ENCODE measurements around the gene MEMO1. TPM values are rescaled to one million over a fixed set of nuclear protein-coding genes. Genes with fewer than 3 reads are reported as not detected.

MEMO1 gene
- polyA plus RNA-seq, 1 donor (not counting 4 experiments of a cell fraction or from before 2014, with no cell fraction given) = 125 TPM

- H3K9me1 ChIP-seq (ENCODE audit: control insufficient read depth, extremely low read depth, insufficient read depth, low read length) = peaks cover 5% of the 10 kb centered on the region
- no peak overlapping the region for H3K4me2 ChIP-seq (ENCODE audit: control insufficient read depth, extremely low read depth, insufficient read depth, low read depth, low read length)
- H3K4me3 ChIP-seq (ENCODE audit: control insufficient read depth in 2 of 3, extremely low read depth in 1 of 3, insufficient read depth in 2 of 3, low read depth in 1 of 3, low read length in 3 of 3) = no peak overlapping the region
- H3K79me2 ChIP-seq (ENCODE audit: control insufficient read depth, insufficient read depth, low read length) = peaks cover 72% of the 10 kb centered on the region
- H3K4me1 ChIP-seq (ENCODE audit: control insufficient read depth, extremely low read depth, insufficient read depth, low read length) = peaks cover 21% of the 10 kb centered on the region
- H3K27me3 ChIP-seq (ENCODE audit: control insufficient read depth, extremely low read depth, insufficient read depth, low read length) = no peaks in the 10 kb centered on the region
- TF ChIP-seq CTCF (optimal IDR thresholded peaks at IDR 0.05 in 1 of 3, IDR thresholded peaks at IDR 0.05 in 1 of 3, conservative IDR thresholded peaks at IDR 0.05 in 1 of 3; ENCODE audit: extremely low read depth in 1 of 3, insufficient read depth in 2 of 3, low read length in 3 of 3) (no peak), EZH2 (IDR thresholded peaks at IDR 0.05; ENCODE audit: low read length) (no peak)
- H3K9me3 ChIP-seq (ENCODE audit: control insufficient read depth, low read depth, low read length) = no peaks in the 10 kb centered on the region
- H2AFZ ChIP-seq (ENCODE audit: control insufficient read depth, low read length) = no peak overlapping the region
- dilution Hi-C loops (cut with MboI; ENCODE audit: extremely low pct_ligation_motif_present, low sequenced_read_pairs) = no loop called here
- no peak overlapping the region for H3K27ac ChIP-seq (ENCODE audit: control insufficient read depth, insufficient read depth, low read length)
- H3K36me3 ChIP-seq (ENCODE audit: control insufficient read depth in 2 of 2, extremely low read depth in 1 of 2, insufficient read depth in 2 of 2, low read length in 2 of 2) = peaks cover 0 to 2% of the 10 kb centered on the region in 2 experiments
- peaks cover 17% of the 10 kb centered on the region for H4K20me1 ChIP-seq (ENCODE audit: control insufficient read depth, extremely low read depth, insufficient read depth, low read length)
- FAIRE-seq (no peak), DNase-seq (ENCODE audit: low read depth, low spot score) (no peak)
- no peak overlapping the region for H3K9ac ChIP-seq (ENCODE audit: control insufficient read depth, extremely low read depth, insufficient read depth, low read length)
Observed at GRCh38 chr2:31943636-31944225, 67.1 kb downstream of the MEMO1 start.

DNA sequence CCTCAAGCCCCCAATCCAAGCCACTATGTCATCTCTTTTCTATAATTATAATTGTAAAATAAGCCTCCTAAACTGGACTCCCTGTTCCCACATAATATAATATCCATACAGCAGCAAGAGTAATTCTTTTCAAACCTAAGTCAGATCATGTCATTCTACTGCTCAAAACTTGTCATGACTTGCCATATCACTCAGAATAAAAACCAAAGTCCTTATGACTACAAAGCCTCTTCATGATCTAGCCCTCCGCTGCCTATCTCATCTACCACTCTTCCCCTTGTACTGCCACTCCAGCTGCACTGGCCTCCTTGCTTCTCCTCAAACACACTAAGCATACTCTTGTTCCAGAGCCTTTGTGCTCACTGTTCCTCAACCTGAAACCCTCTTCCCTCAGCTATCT, 69.9 kb downstream of the MEMO1 start:
- peaks cover 63% of the 10 kb centered on the region for H3K79me2 ChIP-seq (ENCODE audit: control insufficient read depth, insufficient read depth, low read length)
- no peak overlapping the region for H3K4me3 ChIP-seq (ENCODE audit: control insufficient read depth in 2 of 3, extremely low read depth in 1 of 3, insufficient read depth in 2 of 3, low read depth in 1 of 3, low read length in 3 of 3)
- H3K27me3 ChIP-seq (ENCODE audit: control insufficient read depth, extremely low read depth, insufficient read depth, low read length) = no peaks in the 10 kb centered on the region
- H3K9me1 ChIP-seq (ENCODE audit: control insufficient read depth, extremely low read depth, insufficient read depth, low read length) = peaks cover 5% of the 10 kb centered on the region
- TF ChIP-seq CTCF (optimal IDR thresholded peaks at IDR 0.05 in 1 of 3, IDR thresholded peaks at IDR 0.05 in 1 of 3, conservative IDR thresholded peaks at IDR 0.05 in 1 of 3; ENCODE audit: extremely low read depth in 1 of 3, insufficient read depth in 2 of 3, low read length in 3 of 3) (no peak), EZH2 (IDR thresholded peaks at IDR 0.05; ENCODE audit: low read length) (no peak)
- dilution Hi-C loops (cut with MboI; ENCODE audit: extremely low pct_ligation_motif_present, low sequenced_read_pairs) = no loop called here
- H3K4me2 ChIP-seq (ENCODE audit: control insufficient read depth, extremely low read depth, insufficient read depth, low read depth, low read length) = peak overlapping the region; percentile 71
- peaks cover 12% of the 10 kb centered on the region for H4K20me1 ChIP-seq (ENCODE audit: control insufficient read depth, extremely low read depth, insufficient read depth, low read length)
- peak; percentile 40 for DNase-seq (ENCODE audit: low read depth, low spot score)
- H3K9me3 ChIP-seq (ENCODE audit: control insufficient read depth, low read depth, low read length) = no peaks in the 10 kb centered on the region
- no peak overlapping the region for H3K27ac ChIP-seq (ENCODE audit: control insufficient read depth, insufficient read depth, low read length)
- no peak overlapping the region for H2AFZ ChIP-seq (ENCODE audit: control insufficient read depth, low read length)
- peak; percentile 79 for FAIRE-seq
- peaks cover 21% of the 10 kb centered on the region for H3K4me1 ChIP-seq (ENCODE audit: control insufficient read depth, extremely low read depth, insufficient read depth, low read length)
- peaks cover 0 to 2% of the 10 kb centered on the region in 2 experiments for H3K36me3 ChIP-seq (ENCODE audit: control insufficient read depth in 2 of 2, extremely low read depth in 1 of 2, insufficient read depth in 2 of 2, low read length in 2 of 2)
- no peak overlapping the region for H3K9ac ChIP-seq (ENCODE audit: control insufficient read depth, extremely low read depth, insufficient read depth, low read length)

Data from keratinocyte (primary cell).